AG09319 (cell line): ENCODE data around the gene GCNA.
"Not testable (repeated sequence)": the region's sequence is repeated elsewhere in the genome, so short reads cannot be mapped to it uniquely, and the experiment has no call there.

ENCODE experiments used
- DNase-seq: peaks from one replicate; pipeline ENCODE4 v3.0.0-alpha.2; 2010; ENCODE audit warnings: low read depth; ENCODE audit errors: extremely low read depth
- CTCF ChIP-seq: IDR thresholded peaks from 2 replicates; pipeline ENCODE4 v1.5.1; 2011; ENCODE audit warnings: low read depth, mild to moderate bottlenecking, inconsistent platforms, low read length, moderate library complexity

The GCNA gene

GRCh38 chrX:71563921-71564320 is 14.3 kb upstream of the GCNA start:
- DNase-seq: no peak
- TF ChIP-seq CTCF: no peak

GRCh38 chrX:71565474-71566041 is 12.7 kb upstream of the GCNA start:
- DNase-seq: no peak

GRCh38 chrX:71571390-71571789 is 6.8 kb upstream of the GCNA start:
- not testable (repeated sequence) for DNase-seq

More at GRCh38 chrX:71565474-71566041, 12.7 kb upstream of the GCNA start:
- no peak for TF ChIP-seq CTCF

- no peak for DNase-seq
- no peak for TF ChIP-seq CTCF
Measured at GRCh38 chrX:71573590-71573989, 4.6 kb upstream of the GCNA start.

GRCh38 chrX:71577682-71578081 is 555 bp upstream of the GCNA start:
- TF ChIP-seq CTCF: no peak
- no peak for DNase-seq

GRCh38 chrX:71579136-71579989 is 1.1 kb downstream of the GCNA start:
- no peak for DNase-seq
- no peak for TF ChIP-seq CTCF

GRCh38 chrX:71579990-71580380 is 1.7 kb downstream of the GCNA start:
- TF ChIP-seq CTCF: no peak

More at GRCh38 chrX:71579990-71580380, 1.7 kb downstream of the GCNA start:
- DNase-seq: no peak
